GM21423 (cell line): ENCODE data around the gene MAGED4.
"Not testable (repeated sequence)": the region's sequence is repeated elsewhere in the genome, so short reads cannot be mapped to it uniquely, and the experiment has no call there.

Experiments
- ATAC-seq: cut with Tn5 transposase; IDR thresholded peaks from one replicate; pipeline ENCODE4 v1.9.1; 2021; ENCODE audit warnings: mild to moderate bottlenecking, moderate library complexity; ENCODE audit not compliant: unreplicated experiment

Gene MAGED4

GRCh38 chrX:52184440-52185077 lies at the start of gene MAGED4:
Gene MAGED4 (plus strand): TSS chrX:52184888. CDS start chrX:52185923, 1,035 bp downstream.
- ATAC-seq = not testable (repeated sequence)

DNA sequence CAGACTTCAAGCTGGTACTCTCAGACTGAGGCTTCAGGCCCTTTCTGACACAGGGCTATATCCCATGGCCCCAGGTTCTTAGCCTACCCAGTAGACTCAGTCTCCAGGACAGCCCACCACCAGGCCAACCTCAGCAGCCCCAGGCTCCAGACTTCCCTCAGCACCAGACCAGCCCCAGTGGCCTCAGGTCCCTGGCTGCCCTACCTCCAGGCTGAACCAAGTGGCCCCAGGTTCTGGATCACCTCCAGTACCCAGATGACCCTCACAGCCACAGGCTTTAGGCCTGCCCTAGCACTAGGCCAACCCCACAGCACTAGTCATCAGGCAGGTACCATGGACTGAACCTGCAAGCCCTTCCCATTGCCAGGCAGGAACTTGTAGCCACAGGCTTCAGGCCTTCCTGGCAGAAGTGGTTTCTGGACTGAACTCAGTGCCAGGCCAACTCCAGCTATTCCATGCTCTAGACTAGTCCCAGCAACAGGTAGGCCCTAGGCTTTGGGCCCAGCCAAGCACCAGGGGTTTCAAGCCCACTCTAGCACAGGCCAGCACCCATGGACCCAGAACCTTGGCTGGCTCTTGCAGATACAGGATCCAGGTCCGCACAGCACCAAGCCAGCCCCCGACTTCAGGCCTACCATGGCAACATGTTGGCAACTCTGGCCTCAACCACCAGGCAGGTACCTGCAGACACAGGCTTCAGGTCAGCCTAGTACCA lies 45.7 kb upstream of the MAGED4 start:
- ATAC-seq = no peak

GRCh38 chrX:52139545-52139895 lies 45.2 kb upstream of the MAGED4 start:
- no peak for ATAC-seq

- ATAC-seq = no peak
Measured at GRCh38 chrX:52140020-52140419, 44.7 kb upstream of the MAGED4 start.

GRCh38 chrX:52150667-52151066 lies 34.0 kb upstream of the MAGED4 start:
- not testable (repeated sequence) for ATAC-seq

GRCh38 chrX:52160140-52160539 lies 24.5 kb upstream of the MAGED4 start:
- ATAC-seq = not testable (repeated sequence)

DNA sequence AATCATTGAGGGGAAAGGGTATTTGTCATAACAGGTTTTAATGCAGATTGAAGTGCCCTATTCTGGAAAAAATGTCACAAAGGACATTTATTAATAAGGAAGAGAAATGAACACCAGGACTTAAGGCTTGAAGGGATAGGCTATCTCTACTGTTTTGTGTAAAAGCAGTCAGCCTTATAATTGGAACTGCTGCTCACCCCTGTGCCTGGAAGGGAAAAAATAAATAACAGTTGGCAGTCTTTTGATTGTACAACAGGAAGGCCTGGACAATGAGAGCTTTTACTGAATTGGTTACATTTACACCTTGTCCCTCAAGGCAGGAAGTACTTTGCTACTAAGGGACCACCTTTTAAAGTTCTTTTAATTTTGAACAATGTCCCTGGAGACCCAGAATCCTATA lies 17.8 kb upstream of the MAGED4 start:
- no peak for ATAC-seq

GRCh38 chrX:52171055-52171454 lies 13.6 kb upstream of the MAGED4 start:
- ATAC-seq = not testable (repeated sequence)

GRCh38 chrX:52185078-52185453 lies 378 bp downstream of the MAGED4 start:
- not testable (repeated sequence) for ATAC-seq

GRCh38 chrX:52211405-52211804 lies 26.7 kb downstream of the MAGED4 start:
- not testable (repeated sequence) for ATAC-seq

GRCh38 chrX:52213276-52213675 lies 28.6 kb downstream of the MAGED4 start:
- ATAC-seq = no peak

DNA sequence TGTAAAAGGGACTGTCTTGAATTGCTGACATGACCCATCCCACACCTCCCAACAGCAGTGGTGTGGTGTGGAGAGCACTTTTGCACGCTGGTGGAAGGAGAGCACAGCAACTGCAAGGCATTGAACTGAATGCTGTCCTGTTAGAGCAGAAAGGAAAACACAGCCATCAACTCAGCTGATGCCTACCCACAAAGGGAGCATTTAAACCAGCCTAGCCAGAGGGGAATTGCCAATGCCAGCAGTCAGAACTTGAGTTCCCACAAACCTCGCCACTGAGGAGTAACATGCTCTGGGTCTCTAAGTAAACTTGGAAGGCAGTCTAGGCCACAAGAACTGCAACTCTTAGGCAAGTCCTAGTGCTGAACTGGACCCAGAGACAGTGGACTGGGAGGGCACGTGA lies 31.9 kb downstream of the MAGED4 start:
- no peak for ATAC-seq

DNA sequence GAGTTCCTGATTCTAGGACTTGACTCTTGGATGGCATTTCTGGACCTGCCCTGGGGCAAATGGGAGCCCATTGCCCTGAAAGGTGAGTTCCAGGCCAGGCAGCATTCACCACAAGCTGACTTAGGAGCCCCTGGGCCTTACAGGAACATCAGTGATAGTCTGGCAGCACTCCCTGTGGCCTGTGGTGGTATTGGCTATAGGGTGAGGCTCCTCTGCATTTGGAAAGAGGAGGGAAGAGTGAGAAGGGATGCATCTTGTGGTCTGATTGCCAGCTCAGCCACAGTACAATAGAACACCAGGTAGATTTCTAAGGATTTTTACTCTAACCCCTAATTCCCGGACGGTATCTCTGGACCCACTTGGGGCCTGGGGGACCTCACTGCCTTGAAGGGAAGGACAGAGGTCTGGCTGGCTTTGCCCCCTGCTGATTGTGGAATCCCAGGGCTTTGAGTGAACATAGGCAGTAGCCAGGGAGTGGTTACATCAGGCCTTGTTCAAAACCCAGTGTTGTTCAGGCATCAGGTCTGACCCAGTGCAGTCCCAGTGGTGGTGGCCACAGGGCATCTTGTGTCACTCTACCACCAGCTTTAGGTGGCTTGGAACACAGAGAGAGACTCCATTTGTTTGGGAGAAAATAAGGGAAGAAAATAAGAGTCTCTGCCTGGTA lies 32.9 kb downstream of the MAGED4 start:
- ATAC-seq = no peak

- no peak for ATAC-seq
Measured at GRCh38 chrX:52220936-52221335, 36.2 kb downstream of the MAGED4 start.
